ENCODE results near the gene C4B.

GRCh38 chr6:31969712-31970603, 44.6 kb upstream of the C4B start:
- no peak for TF ChIP-seq CTCF (IDR thresholded peaks at IDR 0.05)
- TF ChIP-seq POLR2A (IDR thresholded peaks at IDR 0.05): no peak

Data from breast epithelium (tissue), 3 donors.